B cell (primary cell): ENCODE results near the gene PCDHB1. TPM values are rescaled to one million over a fixed set of nuclear protein-coding genes. Genes with fewer than 3 reads are reported as not detected.

ENCODE experiments used
- ATAC-seq: fragments of 200-7000 bp; cut with Tn5 transposase; one replicate; pipeline ENCODE4 v1.10.0; 2021; ENCODE audit warnings: low read depth, mild to moderate bottlenecking, moderate number of reproducible peaks, moderate library complexity
- CTCF ChIA-PET: fragments of 350-600 bp; sonication (Branson Sonifier 250); formaldehyde crosslinking; loops from one replicate; lab custom pipeline; 2021; ENCODE audit warnings: antibody characterized with exemption, inconsistent platforms; lab: Charles Lee
- POLR2A ChIA-PET: fragments of 350-600 bp; sonication (Branson Sonifier 250); formaldehyde crosslinking; loops from one replicate; lab custom pipeline; 2021; ENCODE audit warnings: antibody characterized with exemption; lab: Charles Lee
- DNase-seq: peaks from one replicate; pipeline ENCODE4 v3.0.0; 2013
- H2AFZ ChIP-seq: 2 replicates; pipeline ENCODE4 v1.6.1; 2012; ENCODE audit warnings: mild to moderate bottlenecking, low read depth, low read length; ENCODE audit not compliant: insufficient read depth, poor library complexity, severe bottlenecking
- H3K27ac ChIP-seq, 2 donors: 1 replicate in 1 of 2; 2 replicates in 1 of 2; pipeline ENCODE4 v1.5.1; 2012 to 2013; ENCODE audit warnings: low read length in 2 of 2, mild to moderate bottlenecking in 2 of 2, moderate library complexity in 1 of 2
- H3K27me3 ChIP-seq, 4 experiments: fragments of 200-600 bp in 1 of 4; sonication (generic) in 1 of 4; replicated peaks in 1 of 4; 1 replicate in 2 of 4; 2 replicates in 2 of 4; pipeline versions ENCODE4 v1.6.1 to v1.7.0; 2013 to 2016; ENCODE audit warnings: low read length in 3 of 4, mild to moderate bottlenecking in 2 of 4, mixed read lengths in 1 of 4, moderate library complexity in 1 of 4; ENCODE audit not compliant: insufficient read depth in 4 of 4, control insufficient read depth in 3 of 4; ENCODE audit errors: control extremely low read depth in 1 of 4
- H3K36me3 ChIP-seq, 2 experiments: replicated peaks in 1 of 2; 1 replicate in 1 of 2; 2 replicates in 1 of 2; pipeline versions ENCODE4 v1.6.1 to v1.7.1; 2013; ENCODE audit warnings: low read length in 1 of 2; ENCODE audit not compliant: insufficient read depth in 2 of 2, control insufficient read depth in 1 of 2; ENCODE audit errors: control extremely low read depth in 1 of 2, extremely low read depth in 1 of 2
- H3K4me1 ChIP-seq, 2 donors: fragments of 200-600 bp in 1 of 2; sonication (generic) in 1 of 2; 1 replicate in 1 of 2; 2 replicates in 1 of 2; pipeline versions ENCODE4 v1.5.1 to v1.6.1; 2013 to 2017; ENCODE audit warnings: low read length in 2 of 2; ENCODE audit not compliant: control insufficient read depth in 2 of 2, insufficient read depth in 2 of 2
- H3K4me2 ChIP-seq: replicated peaks from 2 replicates; pipeline ENCODE3; 2012; ENCODE audit warnings: mild to moderate bottlenecking, low read depth, low read length; ENCODE audit not compliant: poor library complexity, severe bottlenecking
- H3K4me3 ChIP-seq, 5 experiments: fragments of 200-600 bp in 1 of 5; sonication (generic) in 1 of 5; 1 replicate in 3 of 5; 2 replicates in 2 of 5; pipeline versions ENCODE4 v1.5.1 to v1.7.0; 2011 to 2016; ENCODE audit warnings: low read length in 4 of 5, mild to moderate bottlenecking in 4 of 5, low read depth in 2 of 5, control low read depth in 1 of 5, moderate library complexity in 1 of 5; ENCODE audit not compliant: insufficient read depth in 1 of 5; ENCODE audit errors: control extremely low read depth in 1 of 5, extremely low read depth in 1 of 5
- H3K79me2 ChIP-seq: fragments of 200-600 bp; sonication (generic); one replicate; pipeline ENCODE4 v1.6.0; 2016; ENCODE audit warnings: low read length; ENCODE audit not compliant: control insufficient read depth, insufficient read depth
- H3K9ac ChIP-seq: fragments of 200-600 bp; sonication (generic); 2 replicates; pipeline ENCODE4 v1.6.1; 2017; ENCODE audit warnings: mild to moderate bottlenecking, low read length, moderate library complexity
- H3K9me3 ChIP-seq, 3 donors: one replicate each; pipeline versions ENCODE4 v1.6.1 to v1.7.1; 2013; ENCODE audit warnings: low read length in 2 of 3; ENCODE audit not compliant: control insufficient read depth in 2 of 3, insufficient read depth in 1 of 3; ENCODE audit errors: control extremely low read depth in 1 of 3
- H4K20me1 ChIP-seq: 2 replicates; pipeline ENCODE4 v1.6.0; 2012; ENCODE audit warnings: mild to moderate bottlenecking, low read length; ENCODE audit not compliant: insufficient read depth, control insufficient read depth, poor library complexity, severe bottlenecking
- H3K27ac Mint-ChIP-seq: one replicate; pipeline ENCODE4 v1.8.0; 2021; ENCODE audit warnings: mixed read lengths
- H3K27me3 Mint-ChIP-seq: one replicate; pipeline ENCODE4 v1.8.0; 2021; ENCODE audit warnings: mixed read lengths
- H3K4me1 Mint-ChIP-seq: one replicate; pipeline ENCODE4 v1.8.0; 2021; ENCODE audit warnings: mixed read lengths
- H3K4me3 Mint-ChIP-seq: one replicate; pipeline ENCODE4 v1.8.0; 2021; ENCODE audit warnings: mixed read lengths
- H3K9me3 Mint-ChIP-seq: one replicate; pipeline ENCODE4 v1.8.0; 2022; ENCODE audit warnings: mixed read lengths; ENCODE audit not compliant: insufficient read depth
- CTCF ChIP-seq: fragments of 200-600 bp; IDR thresholded peaks from one replicate; pipeline ENCODE4 v1.8.0; 2022; ENCODE audit warnings: antibody characterized with exemption, mild to moderate bottlenecking
- EZH2 ChIP-seq: IDR thresholded peaks from 2 replicates; pipeline ENCODE4 v1.6.1; 2012; ENCODE audit warnings: borderline replicate concordance, low read depth, mild to moderate bottlenecking, moderate library complexity, low read length; ENCODE audit not compliant: insufficient read depth, poor library complexity, severe bottlenecking
- WGBS: methylation state at CpG from one replicate; pipeline ENCODE4 v1.1.5; 2013; ENCODE audit warnings: missing lambda C conversion rate; ENCODE audit not compliant: insufficient coverage; 5-methylcytosine and 5-hydroxymethylcytosine counted together
- intact Hi-C: fragments of 100-400 bp; cut with micrococcal nuclease; formaldehyde crosslinking; loops from one replicate; pipeline ENCODE4 v1.10.0; 2022
- polyA plus RNA-seq: library from polyadenylated mRNA; depleted of rRNA; stranded (reverse); fragments of >200 nt; gene quantifications from 2 replicates; pipeline ENCODE4 v1.2.3, GENCODE V29; 2012
- total RNA-seq, 2 donors: library from RNA; stranded (reverse); fragments of 120-200 nt in 1 of 2; gene quantifications; 1 replicate in 1 of 2; 2 replicates in 1 of 2; pipeline versions ENCODE4 v1.2.3 to v1.2.4, GENCODE V29; 2013 to 2022

Gene PCDHB1
- total and polyA plus RNA-seq, 2 donors (not counting 1 experiment from before 2014, with no cell fraction given) = not detected

DNA sequence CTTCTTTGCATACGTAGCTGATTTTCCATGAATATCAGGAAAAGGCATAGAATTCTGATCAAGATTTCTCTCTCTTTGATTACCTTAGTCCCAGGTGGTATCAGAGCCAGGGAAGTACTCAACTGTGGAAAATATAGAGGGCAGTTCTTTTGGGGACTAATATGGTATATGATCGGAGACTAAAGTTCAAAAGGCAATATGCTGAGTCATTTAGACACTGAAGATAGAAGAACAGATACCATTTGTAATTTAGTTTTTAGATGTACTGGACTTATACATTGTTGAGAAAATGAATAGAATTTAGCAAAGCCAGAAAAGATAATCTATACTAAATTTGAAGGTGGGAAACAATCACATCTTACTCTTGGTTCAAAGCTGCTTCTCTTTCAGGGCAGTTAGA is 54.2 kb downstream of the PCDHB1 start:
- Histone ChIP-seq H3K36me3 (no peaks in the 10 kb centered on the region), H3K4me1 (no peaks in the 10 kb centered on the region), H3K9ac (no peak overlapping the region), H3K27ac (no peak overlapping the region), H2AFZ (no peak overlapping the region), H3K4me2 (no peak overlapping the region), H3K27me3 (peaks cover 0 to 6% (median 1%) of the 10 kb centered on the region in 4 experiments), H3K9me3 (peaks cover 0 to 21% (median 2%) of the 10 kb centered on the region in 3 donors), H3K4me3 (no peak overlapping the region), H3K79me2 (no peaks in the 10 kb centered on the region), H4K20me1 (no peaks in the 10 kb centered on the region)
- POLR2A ChIA-PET = no interaction called here
- Mint-ChIP-seq H3K9me3 (no peaks in the 10 kb centered on the region), H3K4me1 (no peaks in the 10 kb centered on the region), H3K27ac (no peak overlapping the region), H3K27me3 (peaks cover 5% of the 10 kb centered on the region), H3K4me3 (no peak overlapping the region)
- ATAC-seq (no peak), DNase-seq (no peak)
- TF ChIP-seq CTCF = no peak
- no peak for TF ChIP-seq EZH2
- intact Hi-C loops = no loop called here
- CTCF ChIA-PET = no interaction called here
- WGBS = no CpG with 5 or more reads among the region's 2 CpGs

Other genes with a start within 250 kb of the PCDHB1 start
- gene PCDHA4, start 244.3 kb upstream of the PCDHB1 start, total RNA-seq = not detected in 2 replicates
- gene PCDHA4, start 244.3 kb upstream of the PCDHB1 start, polyA plus RNA-seq = not detected in 2 replicates
- gene PCDHA5, start 229.8 kb upstream of the PCDHB1 start, total RNA-seq = not detected in 2 replicates
- gene PCDHA5, start 229.8 kb upstream of the PCDHB1 start, polyA plus RNA-seq = not detected in 2 replicates
- not detected in 2 replicates for gene PCDHA6, start 223.4 kb upstream of the PCDHB1 start, total RNA-seq
- not detected in 2 replicates for gene PCDHA6, start 223.4 kb upstream of the PCDHB1 start, polyA plus RNA-seq
- not detected in 2 replicates for gene PCDHA7, start 217.1 kb upstream of the PCDHB1 start, total RNA-seq
- gene PCDHA7, start 217.1 kb upstream of the PCDHB1 start, polyA plus RNA-seq = 0.03 TPM in 1 of 2 replicates, not detected in the other
- not detected in 2 replicates for gene PCDHA8, start 210.2 kb upstream of the PCDHB1 start, total RNA-seq
- gene PCDHA8, start 210.2 kb upstream of the PCDHB1 start, polyA plus RNA-seq = not detected in 2 replicates
- gene PCDHA9, start 203.0 kb upstream of the PCDHB1 start, total RNA-seq = not detected in 2 replicates
- gene PCDHA9, start 203.0 kb upstream of the PCDHB1 start, polyA plus RNA-seq = not detected in 2 replicates
- gene PCDHA10, start 195.5 kb upstream of the PCDHB1 start, total RNA-seq = not detected in 2 replicates
- not detected in 2 replicates for gene PCDHA10, start 195.5 kb upstream of the PCDHB1 start, polyA plus RNA-seq
- gene PCDHA11, start 182.4 kb upstream of the PCDHB1 start, total RNA-seq = not detected in 2 replicates
- gene PCDHA11, start 182.4 kb upstream of the PCDHB1 start, polyA plus RNA-seq = not detected in 2 replicates
- gene PCDHA12, start 176.1 kb upstream of the PCDHB1 start, total RNA-seq = not detected in 2 replicates
- not detected in 2 replicates for gene PCDHA12, start 176.1 kb upstream of the PCDHB1 start, polyA plus RNA-seq
- gene PCDHA13, start 169.2 kb upstream of the PCDHB1 start, total RNA-seq = not detected in 2 replicates
- gene PCDHA13, start 169.2 kb upstream of the PCDHB1 start, polyA plus RNA-seq = not detected in 2 replicates
- not detected in 2 replicates for gene PCDHAC1, start 125.1 kb upstream of the PCDHB1 start, total RNA-seq
- gene PCDHAC1, start 125.1 kb upstream of the PCDHB1 start, polyA plus RNA-seq = not detected in 2 replicates
- gene PCDHAC2, start 84.9 kb upstream of the PCDHB1 start, total RNA-seq = not detected in 2 replicates
- not detected in 2 replicates for gene PCDHAC2, start 84.9 kb upstream of the PCDHB1 start, polyA plus RNA-seq
- not detected in 2 replicates for gene PCDHB2, start 43.2 kb downstream of the PCDHB1 start, total RNA-seq
- 0.07 TPM in 1 of 2 replicates, not detected in the other for gene PCDHB2, start 43.2 kb downstream of the PCDHB1 start, polyA plus RNA-seq
- gene PCDHB3, start 49.1 kb downstream of the PCDHB1 start, total RNA-seq = not detected in 2 replicates
- gene PCDHB3, start 49.1 kb downstream of the PCDHB1 start, polyA plus RNA-seq = not detected in 2 replicates
- not detected in 2 replicates for gene PCDHB4, start 70.4 kb downstream of the PCDHB1 start, total RNA-seq
- not detected in 2 replicates for gene PCDHB4, start 70.4 kb downstream of the PCDHB1 start, polyA plus RNA-seq
- not detected in 2 replicates for gene PCDHB5, start 83.8 kb downstream of the PCDHB1 start, total RNA-seq
- 0.06 TPM in 1 of 2 replicates, not detected in the other for gene PCDHB5, start 83.8 kb downstream of the PCDHB1 start, polyA plus RNA-seq
- not detected in 2 replicates for gene PCDHB6, start 98.7 kb downstream of the PCDHB1 start, total RNA-seq
- not detected in 2 replicates for gene PCDHB6, start 98.7 kb downstream of the PCDHB1 start, polyA plus RNA-seq
- gene PCDHB7, start 121.3 kb downstream of the PCDHB1 start, total RNA-seq = not detected in 2 replicates
- gene PCDHB7, start 121.3 kb downstream of the PCDHB1 start, polyA plus RNA-seq = not detected in 2 replicates
- not detected in 2 replicates for gene PCDHB8, start 126.4 kb downstream of the PCDHB1 start, total RNA-seq
- gene PCDHB8, start 126.4 kb downstream of the PCDHB1 start, polyA plus RNA-seq = not detected in 2 replicates
- gene PCDHB16, start 131.0 kb downstream of the PCDHB1 start, total RNA-seq = not detected in 2 replicates
- not detected in 2 replicates for gene PCDHB16, start 131.0 kb downstream of the PCDHB1 start, polyA plus RNA-seq
- gene PCDHB9, start 135.8 kb downstream of the PCDHB1 start, total RNA-seq = 0.12 TPM in 2 replicates
- gene PCDHB9, start 135.8 kb downstream of the PCDHB1 start, polyA plus RNA-seq = 0.12 and 0.20 TPM in 2 replicates
- gene PCDHB10, start 141.0 kb downstream of the PCDHB1 start, total RNA-seq = not detected in 2 replicates
- not detected in 2 replicates for gene PCDHB10, start 141.0 kb downstream of the PCDHB1 start, polyA plus RNA-seq
- gene PCDHB11, start 148.3 kb downstream of the PCDHB1 start, total RNA-seq = not detected in 2 replicates
- gene PCDHB11, start 148.3 kb downstream of the PCDHB1 start, polyA plus RNA-seq = not detected in 2 replicates
- gene PCDHB12, start 157.3 kb downstream of the PCDHB1 start, total RNA-seq = not detected in 2 replicates
- not detected in 2 replicates for gene PCDHB12, start 157.3 kb downstream of the PCDHB1 start, polyA plus RNA-seq
- gene PCDHB13, start 162.5 kb downstream of the PCDHB1 start, total RNA-seq = 0.07 TPM in 1 of 2 replicates, not detected in the other
- gene PCDHB13, start 162.5 kb downstream of the PCDHB1 start, polyA plus RNA-seq = not detected in 2 replicates
- 0.10 TPM in 1 of 2 replicates, not detected in the other for gene PCDHB14, start 172.0 kb downstream of the PCDHB1 start, total RNA-seq
- gene PCDHB14, start 172.0 kb downstream of the PCDHB1 start, polyA plus RNA-seq = not detected in 2 replicates
- gene PCDHB15, start 194.0 kb downstream of the PCDHB1 start, total RNA-seq = not detected in 2 replicates
- 0.10 TPM in 1 of 2 replicates, not detected in the other for gene PCDHB15, start 194.0 kb downstream of the PCDHB1 start, polyA plus RNA-seq